Measurements from ENCODE around the gene TAS2R20. TPM values are rescaled to one million over a fixed set of nuclear protein-coding genes. Genes with fewer than 3 reads are reported as not detected.
A peak's percentile ranks its signal among the peaks of the same experiment; 100 is the strongest.

Gene TAS2R20
- total and polyA plus RNA-seq, 2 donors = 0.30 to 0.76 TPM

DNA sequence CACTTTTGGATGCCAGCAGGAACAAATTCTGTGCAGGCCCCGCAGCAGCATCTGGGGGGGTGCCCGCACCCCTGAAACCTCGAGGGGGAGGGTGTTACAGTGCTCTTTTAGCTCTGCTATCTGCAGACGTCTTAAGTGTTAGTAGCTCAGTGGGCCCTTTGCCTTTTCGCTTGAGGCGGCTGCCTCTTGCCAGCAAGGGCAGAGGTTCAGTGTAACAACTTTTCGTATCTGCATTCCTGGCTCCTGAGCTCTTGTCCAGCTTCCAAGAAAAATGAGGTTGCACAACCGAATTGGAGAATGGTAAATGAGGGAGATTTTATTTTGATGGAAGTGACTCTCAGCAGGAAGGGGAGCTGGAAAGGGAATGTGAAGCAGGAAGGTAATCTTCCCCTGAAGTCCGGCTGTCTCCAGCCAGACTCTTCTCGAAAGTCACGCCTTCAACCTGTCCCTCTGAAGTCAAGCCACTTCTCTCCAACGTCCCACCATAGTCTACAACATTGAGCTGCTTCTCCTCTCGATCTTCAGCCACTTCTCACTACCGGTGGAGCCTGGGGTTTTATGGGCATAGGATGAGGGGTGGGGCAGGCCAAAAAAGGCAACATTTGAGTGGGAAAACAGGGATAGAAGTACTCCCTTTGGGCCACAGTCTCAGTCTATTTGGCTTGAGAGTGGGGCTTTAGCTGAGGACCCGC lies 29.2 kb downstream of the TAS2R20 start:
- H3K9me3 ChIP-seq (ENCODE audit: control insufficient read depth in 2 of 2, insufficient read depth in 1 of 2, low read length in 1 of 2) = peaks cover 0 to 4% of the 10 kb centered on the region in 2 donors
- H3K4me1 ChIP-seq (ENCODE audit: control insufficient read depth in 2 of 2, insufficient read depth in 2 of 2, low read length in 2 of 2) = no peaks in the 10 kb centered on the region
- no peaks in the 10 kb centered on the region for H3K36me3 ChIP-seq (ENCODE audit: control insufficient read depth in 2 of 2, insufficient read depth in 2 of 2, low read length in 1 of 2)
- peak overlapping the region in 1 of 2 donors; percentile 12 for H3K27ac ChIP-seq (ENCODE audit: low read depth in 1 of 2, low read length in 1 of 2)
- H3K4me3 ChIP-seq (ENCODE audit: low read length in 2 of 2) = no peak overlapping the region
- H3K27me3 ChIP-seq (ENCODE audit: control insufficient read depth in 2 of 2, insufficient read depth in 1 of 2, low read length in 1 of 2) = no peaks in the 10 kb centered on the region
- no peak for DNase-seq (ENCODE audit: low read depth in 6 of 9, low spot score in 9 of 9)
- WGBS = 95% methylated on average over 15 of the region's 15 CpGs

DNA sequence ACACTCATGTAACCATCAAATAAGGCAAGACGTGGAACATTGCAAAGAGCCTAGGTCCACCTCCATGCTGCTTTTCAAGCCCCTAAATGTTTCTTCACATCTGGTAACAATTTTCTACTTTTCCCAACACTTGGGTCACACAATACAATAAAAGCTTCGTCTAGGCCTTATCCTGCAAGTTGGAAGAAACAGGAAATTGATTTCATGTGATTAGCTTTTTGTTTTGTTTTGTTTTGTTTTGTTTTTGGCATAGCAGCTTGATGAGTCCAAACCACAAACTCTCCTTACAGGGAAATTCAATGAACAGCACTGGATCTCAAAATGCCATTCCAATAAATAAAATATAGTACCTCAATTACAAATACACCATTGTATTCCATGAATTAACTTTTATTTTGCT lies 30.7 kb downstream of the TAS2R20 start:
- 96% methylated on average over 2 of the region's 2 CpGs for WGBS

DNA sequence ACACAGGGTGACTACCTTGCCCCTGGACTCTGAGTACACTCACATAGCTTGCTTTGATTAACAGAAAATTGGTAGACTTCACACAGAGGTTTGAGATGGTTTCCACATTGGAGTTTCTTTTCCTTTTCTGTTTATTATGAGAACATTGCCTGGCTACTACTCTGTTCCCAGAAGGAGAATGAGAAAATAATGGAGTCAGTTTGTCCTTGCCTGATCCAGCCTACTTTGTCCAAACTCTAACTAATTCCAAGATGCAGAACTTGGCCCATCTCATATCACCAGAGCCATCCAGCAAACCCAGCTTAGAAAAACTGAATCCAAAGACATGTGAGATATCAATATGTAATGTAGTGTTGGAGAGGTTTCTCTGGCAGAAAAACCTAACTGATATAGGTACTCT lies 31.8 kb downstream of the TAS2R20 start:
- Histone ChIP-seq H3K9me3 (ENCODE audit: control insufficient read depth in 2 of 2, insufficient read depth in 1 of 2, low read length in 1 of 2) (peaks cover 0 to 4% of the 10 kb centered on the region in 2 donors), H3K4me3 (ENCODE audit: low read length in 2 of 2) (no peak overlapping the region), H3K36me3 (ENCODE audit: control insufficient read depth in 2 of 2, insufficient read depth in 2 of 2, low read length in 1 of 2) (no peaks in the 10 kb centered on the region), H3K4me1 (ENCODE audit: control insufficient read depth in 2 of 2, insufficient read depth in 2 of 2, low read length in 2 of 2) (no peaks in the 10 kb centered on the region), H3K27ac (ENCODE audit: low read depth in 1 of 2, low read length in 1 of 2) (no peak overlapping the region), H3K27me3 (ENCODE audit: control insufficient read depth in 2 of 2, insufficient read depth in 1 of 2, low read length in 1 of 2) (no peaks in the 10 kb centered on the region)
- no peak for DNase-seq (ENCODE audit: low read depth in 6 of 9, low spot score in 9 of 9)

More for the DNA sequence above, 30.7 kb downstream of the TAS2R20 start:
- Histone ChIP-seq H3K4me1 (ENCODE audit: control insufficient read depth in 2 of 2, insufficient read depth in 2 of 2, low read length in 2 of 2) (no peaks in the 10 kb centered on the region), H3K9me3 (ENCODE audit: control insufficient read depth in 2 of 2, insufficient read depth in 1 of 2, low read length in 1 of 2) (peaks cover 0 to 4% of the 10 kb centered on the region in 2 donors), H3K27ac (ENCODE audit: low read depth in 1 of 2, low read length in 1 of 2) (no peak overlapping the region), H3K27me3 (ENCODE audit: control insufficient read depth in 2 of 2, insufficient read depth in 1 of 2, low read length in 1 of 2) (no peaks in the 10 kb centered on the region), H3K4me3 (ENCODE audit: low read length in 2 of 2) (no peak overlapping the region), H3K36me3 (ENCODE audit: control insufficient read depth in 2 of 2, insufficient read depth in 2 of 2, low read length in 1 of 2) (no peaks in the 10 kb centered on the region)
- no peak for DNase-seq (ENCODE audit: low read depth in 6 of 9, low spot score in 9 of 9)

DNA sequence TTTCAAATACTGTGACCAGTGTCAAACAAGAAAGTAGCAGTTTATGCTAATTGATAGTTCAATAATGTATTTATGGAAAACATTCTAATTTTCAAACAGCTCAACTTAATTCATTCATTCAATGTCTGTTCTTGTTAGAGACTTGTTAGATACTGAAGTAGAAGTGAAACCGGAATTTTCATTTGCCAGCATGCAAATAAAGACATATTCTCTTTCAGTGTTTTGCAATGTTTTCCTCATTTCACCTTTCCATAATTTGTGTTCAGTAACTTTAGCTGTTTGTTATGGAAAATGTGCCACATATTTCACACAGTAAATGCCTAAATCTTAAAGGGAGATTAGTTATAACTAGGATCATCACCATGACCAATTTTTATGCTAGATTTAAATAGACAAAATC lies 32.6 kb downstream of the TAS2R20 start:
- H3K36me3 ChIP-seq (ENCODE audit: control insufficient read depth in 2 of 2, insufficient read depth in 2 of 2, low read length in 1 of 2) = no peaks in the 10 kb centered on the region
- H3K4me1 ChIP-seq (ENCODE audit: control insufficient read depth in 2 of 2, insufficient read depth in 2 of 2, low read length in 2 of 2) = no peaks in the 10 kb centered on the region
- DNase-seq (ENCODE audit: low read depth in 6 of 9, low spot score in 9 of 9) = no peak
- H3K9me3 ChIP-seq (ENCODE audit: control insufficient read depth in 2 of 2, insufficient read depth in 1 of 2, low read length in 1 of 2) = peaks cover 0 to 4% of the 10 kb centered on the region in 2 donors
- H3K27ac ChIP-seq (ENCODE audit: low read depth in 1 of 2, low read length in 1 of 2) = no peak overlapping the region
- no peaks in the 10 kb centered on the region for H3K27me3 ChIP-seq (ENCODE audit: control insufficient read depth in 2 of 2, insufficient read depth in 1 of 2, low read length in 1 of 2)
- H3K4me3 ChIP-seq (ENCODE audit: low read length in 2 of 2) = no peak overlapping the region
- 92% methylated on average over 1 of the region's 1 CpG for WGBS

DNA sequence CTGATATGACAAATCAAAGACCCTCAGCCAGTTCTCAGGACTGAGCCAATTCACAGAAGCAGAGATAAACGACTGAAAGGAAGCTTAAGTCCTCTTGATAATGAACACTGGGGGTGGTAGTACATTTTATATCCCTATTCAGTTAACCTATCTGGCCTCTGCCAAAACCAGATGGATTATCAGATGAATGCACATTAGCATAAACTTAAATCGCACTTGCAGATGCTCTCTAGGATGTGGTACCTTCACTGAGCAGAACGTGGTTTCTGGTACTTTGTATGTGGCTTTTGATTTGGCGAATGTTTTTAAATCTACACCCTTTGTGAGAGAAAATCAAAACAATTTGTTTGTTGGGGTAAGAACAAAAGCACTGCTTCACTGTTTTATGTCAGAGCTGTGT lies 37.9 kb downstream of the TAS2R20 start:
- DNase-seq (ENCODE audit: low read depth in 6 of 9, low spot score in 9 of 9) = peak in 4 of 9 donors; percentile 0 to 55 (median 12)
- WGBS = 13% methylated on average over 4 of the region's 4 CpGs
- no peaks in the 10 kb centered on the region for H3K36me3 ChIP-seq (ENCODE audit: control insufficient read depth in 2 of 2, insufficient read depth in 2 of 2, low read length in 1 of 2)

DNA sequence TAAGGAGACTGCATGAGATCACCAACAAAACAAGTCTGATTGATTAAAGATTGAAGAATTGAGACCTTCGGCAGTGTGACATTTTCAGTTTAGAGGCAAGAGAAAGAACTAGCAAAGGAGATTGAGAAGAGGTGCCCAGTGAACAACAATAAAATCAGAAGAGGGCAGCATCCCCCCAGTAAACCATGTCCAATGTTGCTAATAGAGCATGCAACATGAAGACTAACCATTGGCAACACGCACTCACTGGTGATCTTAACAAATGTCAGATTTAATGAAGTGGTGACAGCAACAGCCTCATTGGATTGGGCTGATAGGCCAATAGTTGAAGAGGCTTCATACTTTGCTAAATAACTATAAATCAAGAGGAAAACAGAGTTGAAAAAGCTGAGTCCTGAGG lies 38.3 kb downstream of the TAS2R20 start:
- Histone ChIP-seq H3K9me3 (ENCODE audit: control insufficient read depth in 2 of 2, insufficient read depth in 1 of 2, low read length in 1 of 2) (no peaks in the 10 kb centered on the region), H3K4me3 (ENCODE audit: low read length in 2 of 2) (no peak overlapping the region), H3K4me1 (ENCODE audit: control insufficient read depth in 2 of 2, insufficient read depth in 2 of 2, low read length in 2 of 2) (no peaks in the 10 kb centered on the region), H3K36me3 (ENCODE audit: control insufficient read depth in 2 of 2, insufficient read depth in 2 of 2, low read length in 1 of 2) (no peaks in the 10 kb centered on the region), H3K27ac (ENCODE audit: low read depth in 1 of 2, low read length in 1 of 2) (no peak overlapping the region), H3K27me3 (ENCODE audit: control insufficient read depth in 2 of 2, insufficient read depth in 1 of 2, low read length in 1 of 2) (no peaks in the 10 kb centered on the region)
- 99% methylated on average over 2 of the region's 2 CpGs for WGBS
- no peak for DNase-seq (ENCODE audit: low read depth in 6 of 9, low spot score in 9 of 9)

More for the DNA sequence above, 37.9 kb downstream of the TAS2R20 start:
- H3K9me3 ChIP-seq (ENCODE audit: control insufficient read depth in 2 of 2, insufficient read depth in 1 of 2, low read length in 1 of 2) = no peaks in the 10 kb centered on the region
- no peaks in the 10 kb centered on the region for H3K27me3 ChIP-seq (ENCODE audit: control insufficient read depth in 2 of 2, insufficient read depth in 1 of 2, low read length in 1 of 2)
- H3K4me3 ChIP-seq (ENCODE audit: low read length in 2 of 2) = no peak overlapping the region
- H3K27ac ChIP-seq (ENCODE audit: low read depth in 1 of 2, low read length in 1 of 2) = no peak overlapping the region
- H3K4me1 ChIP-seq (ENCODE audit: control insufficient read depth in 2 of 2, insufficient read depth in 2 of 2, low read length in 2 of 2) = no peaks in the 10 kb centered on the region

DNA sequence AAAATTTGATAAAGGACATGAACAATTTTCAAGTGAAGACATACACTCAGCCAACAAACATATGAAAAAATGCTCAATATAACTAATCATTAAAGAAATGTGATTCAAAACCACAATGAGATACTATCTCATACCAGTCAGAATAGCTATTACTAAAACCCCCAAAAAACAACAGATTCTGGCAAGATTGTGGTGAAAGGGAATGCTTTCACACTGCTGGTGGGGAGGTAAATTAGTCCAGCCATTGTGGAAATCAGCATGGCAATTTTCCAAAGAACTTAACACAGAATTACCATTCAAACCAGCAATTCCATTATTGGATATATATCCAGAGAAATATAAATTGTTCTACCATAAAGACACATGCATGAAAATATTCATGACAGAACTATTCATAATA lies 40.4 kb downstream of the TAS2R20 start:
- no peak for DNase-seq (ENCODE audit: low read depth in 6 of 9, low spot score in 9 of 9)
- Histone ChIP-seq H3K36me3 (ENCODE audit: control insufficient read depth in 2 of 2, insufficient read depth in 2 of 2, low read length in 1 of 2) (no peaks in the 10 kb centered on the region), H3K4me1 (ENCODE audit: control insufficient read depth in 2 of 2, insufficient read depth in 2 of 2, low read length in 2 of 2) (no peaks in the 10 kb centered on the region), H3K9me3 (ENCODE audit: control insufficient read depth in 2 of 2, insufficient read depth in 1 of 2, low read length in 1 of 2) (no peaks in the 10 kb centered on the region), H3K27me3 (ENCODE audit: control insufficient read depth in 2 of 2, insufficient read depth in 1 of 2, low read length in 1 of 2) (no peaks in the 10 kb centered on the region), H3K27ac (ENCODE audit: low read depth in 1 of 2, low read length in 1 of 2) (no peak overlapping the region), H3K4me3 (ENCODE audit: low read length in 2 of 2) (no peak overlapping the region)

DNA sequence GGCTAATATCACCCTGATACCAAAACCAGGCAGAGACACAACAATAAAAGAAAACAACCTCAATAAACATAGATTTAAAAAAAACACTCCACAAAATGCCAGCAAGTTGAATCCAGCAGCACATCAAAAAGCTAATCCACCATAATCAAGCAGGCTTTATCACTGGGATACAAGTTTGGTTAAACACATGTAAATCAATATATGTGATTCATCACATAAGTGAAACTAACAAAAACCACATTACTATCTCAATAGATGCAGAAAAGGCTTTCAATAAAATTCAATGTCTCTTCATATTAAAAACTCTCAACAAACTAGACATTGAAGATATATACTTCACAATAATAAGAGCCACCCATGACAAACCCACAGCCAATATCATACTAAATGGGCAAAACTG lies 42.0 kb downstream of the TAS2R20 start:
- Histone ChIP-seq H3K4me3 (ENCODE audit: low read length in 2 of 2) (no peak overlapping the region), H3K27ac (ENCODE audit: low read depth in 1 of 2, low read length in 1 of 2) (no peak overlapping the region), H3K4me1 (ENCODE audit: control insufficient read depth in 2 of 2, insufficient read depth in 2 of 2, low read length in 2 of 2) (no peaks in the 10 kb centered on the region), H3K9me3 (ENCODE audit: control insufficient read depth in 2 of 2, insufficient read depth in 1 of 2, low read length in 1 of 2) (no peaks in the 10 kb centered on the region), H3K27me3 (ENCODE audit: control insufficient read depth in 2 of 2, insufficient read depth in 1 of 2, low read length in 1 of 2) (no peaks in the 10 kb centered on the region), H3K36me3 (ENCODE audit: control insufficient read depth in 2 of 2, insufficient read depth in 2 of 2, low read length in 1 of 2) (no peaks in the 10 kb centered on the region)
- DNase-seq (ENCODE audit: low read depth in 6 of 9, low spot score in 9 of 9) = no peak

DNA sequence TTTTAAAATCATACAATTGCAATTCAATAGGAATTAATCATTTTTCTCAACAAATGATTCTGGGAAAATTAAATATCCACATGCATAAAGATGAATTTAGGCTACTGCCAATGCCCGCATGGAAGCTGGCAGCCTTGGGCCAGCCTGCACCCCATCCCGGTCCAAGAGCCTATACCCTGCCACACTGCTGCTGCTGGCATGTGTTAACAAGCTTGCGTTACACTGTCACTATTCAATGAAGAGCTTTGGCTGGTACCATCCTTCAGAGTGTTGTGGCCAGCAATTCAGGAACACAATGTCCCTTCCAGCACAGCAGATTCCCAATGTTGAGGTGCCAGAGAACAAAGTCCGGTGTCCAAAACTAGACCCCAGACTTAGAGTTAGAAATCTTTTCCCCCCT lies 45.5 kb downstream of the TAS2R20 start:
- DNase-seq (ENCODE audit: low read depth in 6 of 9, low spot score in 9 of 9) = no peak
- Histone ChIP-seq H3K4me3 (ENCODE audit: low read length in 2 of 2) (no peak overlapping the region), H3K27ac (ENCODE audit: low read depth in 1 of 2, low read length in 1 of 2) (no peak overlapping the region), H3K4me1 (ENCODE audit: control insufficient read depth in 2 of 2, insufficient read depth in 2 of 2, low read length in 2 of 2) (no peaks in the 10 kb centered on the region), H3K27me3 (ENCODE audit: control insufficient read depth in 2 of 2, insufficient read depth in 1 of 2, low read length in 1 of 2) (no peaks in the 10 kb centered on the region), H3K36me3 (ENCODE audit: control insufficient read depth in 2 of 2, insufficient read depth in 2 of 2, low read length in 1 of 2) (no peaks in the 10 kb centered on the region), H3K9me3 (ENCODE audit: control insufficient read depth in 2 of 2, insufficient read depth in 1 of 2, low read length in 1 of 2) (no peaks in the 10 kb centered on the region)
- WGBS = over 99% methylated on average over 4 of the region's 4 CpGs

Measured in thymus (tissue), 11 donors.